ENCODE measurements around the gene RBPJ. TPM values are rescaled to one million over a fixed set of nuclear protein-coding genes. Genes with fewer than 3 reads are reported as not detected.

Gene RBPJ
- total RNA-seq, 1 donor from 2014 or later = 51.4 TPM

- Mint-ChIP-seq H3K4me3 (no peak overlapping the region), H3K9me3 (no peaks in the 10 kb centered on the region), H3K36me3 (ENCODE audit: low read depth) (peaks cover 16% of the 10 kb centered on the region), H3K27me3 (no peaks in the 10 kb centered on the region), H3K4me1 (peaks cover 35% of the 10 kb centered on the region), H3K27ac (no peak overlapping the region)
- ATAC-seq (ENCODE audit: low read depth) (no peak), DNase-seq (no peak)
- ChIA-PET CTCF (interaction anchor here (1.0 to 2.2 kb wide), 3 partner anchors 262 to 482 kb away, joined by 4 to 8 read pairs (median 5); no protein-coding TSS in a partner anchor), POLR2A (no interaction called here)
- intact Hi-C loops (cut with micrococcal nuclease) = loop anchor here (10.0 kb wide), 1 partner anchor 1089 kb away; the partner anchor contains the start of gene PI4K2B
- TF ChIP-seq CTCF (IDR thresholded peaks at IDR 0.05) = no peak
These were observed 3.0 kb downstream of the RBPJ start for GRCh38 chr4:26323821-26324220.

GRCh38 chr4:26325191-26325590, 4.4 kb downstream of the RBPJ start:
- ChIA-PET POLR2A (interaction anchor here (0.7 kb wide), 1 partner anchor 483 kb away, joined by 3 read pairs; no protein-coding TSS in a partner anchor), CTCF (interaction anchor here (0.6 to 2.2 kb wide), 16 partner anchors 11 to 484 kb away, joined by 3 to 29 read pairs (median 4); no protein-coding TSS in a partner anchor)
- H3K27ac Mint-ChIP-seq = no peak overlapping the region
- peak; percentile 12 for ATAC-seq (ENCODE audit: low read depth)
- no peak for TF ChIP-seq CTCF (IDR thresholded peaks at IDR 0.05)
- H3K27me3 Mint-ChIP-seq = no peaks in the 10 kb centered on the region
- no peak overlapping the region for H3K4me3 Mint-ChIP-seq
- intact Hi-C loops (cut with micrococcal nuclease) = loop anchor here (1.0 to 10.0 kb wide), 6 partner anchors 243 to 1090 kb away; partner anchors contain the start of gene PI4K2B
- no peaks in the 10 kb centered on the region for H3K9me3 Mint-ChIP-seq
- no peak for DNase-seq
- H3K4me1 Mint-ChIP-seq = peaks cover 28% of the 10 kb centered on the region
- H3K36me3 Mint-ChIP-seq (ENCODE audit: low read depth) = peaks cover 11% of the 10 kb centered on the region

GRCh38 chr4:26326791-26327190, 6.0 kb downstream of the RBPJ start:
- no peaks in the 10 kb centered on the region for H3K27me3 Mint-ChIP-seq
- intact Hi-C loops (cut with micrococcal nuclease) = loop anchor here (10.0 kb wide), 1 partner anchor 1092 kb away; the partner anchor contains the start of gene PI4K2B
- no peak overlapping the region for H3K27ac Mint-ChIP-seq
- DNase-seq = no peak
- H3K4me1 Mint-ChIP-seq = peaks cover 28% of the 10 kb centered on the region
- ChIA-PET CTCF (interaction anchor here (1.1 to 1.6 kb wide), 4 partner anchors 84 to 339 kb away, joined by 3 to 6 read pairs (median 3); no protein-coding TSS in a partner anchor), POLR2A (no interaction called here)
- TF ChIP-seq CTCF (IDR thresholded peaks at IDR 0.05) = no peak
- H3K36me3 Mint-ChIP-seq (ENCODE audit: low read depth) = peaks cover 1% of the 10 kb centered on the region
- no peaks in the 10 kb centered on the region for H3K9me3 Mint-ChIP-seq
- no peak overlapping the region for H3K4me3 Mint-ChIP-seq
- ATAC-seq (ENCODE audit: low read depth) = no peak

- H3K27me3 Mint-ChIP-seq = no peaks in the 10 kb centered on the region
- H3K9me3 Mint-ChIP-seq = no peaks in the 10 kb centered on the region
- ChIA-PET CTCF (interaction anchor here (0.6 to 3.2 kb wide), 27 partner anchors 9 to 680 kb away, joined by 3 to 29 read pairs (median 4); no protein-coding TSS in a partner anchor), POLR2A (interaction anchor here (0.8 to 2.5 kb wide), 3 partner anchors 10 to 488 kb away, joined by 3 to 7 read pairs (median 3); no protein-coding TSS in a partner anchor)
- ATAC-seq (ENCODE audit: low read depth) (peak; percentile 81), DNase-seq (no peak)
- intact Hi-C loops (cut with micrococcal nuclease) = loop anchor here (1.0 to 2.0 kb wide), 6 partner anchors 80 to 680 kb away; no protein-coding TSS in a partner anchor
- peaks cover 14% of the 10 kb centered on the region for H3K4me1 Mint-ChIP-seq
- H3K4me3 Mint-ChIP-seq = no peak overlapping the region
- no peak overlapping the region for H3K27ac Mint-ChIP-seq
- TF ChIP-seq CTCF (IDR thresholded peaks at IDR 0.05) = peak; percentile 62
- peaks cover 1% of the 10 kb centered on the region for H3K36me3 Mint-ChIP-seq (ENCODE audit: low read depth)
These were observed 9.5 kb downstream of the RBPJ start for GRCh38 chr4:26330186-26330787.

GRCh38 chr4:26330946-26331345, 10.1 kb downstream of the RBPJ start:
- no peaks in the 10 kb centered on the region for H3K9me3 Mint-ChIP-seq
- no peak for TF ChIP-seq CTCF (IDR thresholded peaks at IDR 0.05)
- intact Hi-C loops (cut with micrococcal nuclease) = loop anchor here (1.0 to 2.0 kb wide), 6 partner anchors 79 to 679 kb away; no protein-coding TSS in a partner anchor
- H3K36me3 Mint-ChIP-seq (ENCODE audit: low read depth) = peaks cover 3% of the 10 kb centered on the region
- H3K27ac Mint-ChIP-seq = no peak overlapping the region
- H3K4me1 Mint-ChIP-seq = peaks cover 14% of the 10 kb centered on the region
- ChIA-PET POLR2A (interaction anchor here (0.6 to 2.5 kb wide), 3 partner anchors 11 to 77 kb away, joined by 3 to 7 read pairs (median 6); no protein-coding TSS in a partner anchor), CTCF (interaction anchor here (0.7 to 3.2 kb wide), 16 partner anchors 11 to 679 kb away, joined by 3 to 29 read pairs (median 4); no protein-coding TSS in a partner anchor)
- ATAC-seq (ENCODE audit: low read depth) (no peak), DNase-seq (no peak)
- H3K4me3 Mint-ChIP-seq = no peak overlapping the region
- H3K27me3 Mint-ChIP-seq = no peaks in the 10 kb centered on the region
